ENCODE measurements around the gene NLRP6.

- TF ChIP-seq CTCF (IDR thresholded peaks at IDR 0.05) (no peak), POLR2A (IDR thresholded peaks at IDR 0.05) (no peak)
Observed at GRCh38 chr11:253886-254270, 24.3 kb upstream of the NLRP6 start.

All from esophagus squamous epithelium (tissue), 4 donors.